ENCODE measurements around the gene MARCHF10.

GRCh38 chr17:62741290-62741689 is 66.8 kb downstream of the MARCHF10 start:
- TF ChIP-seq CTCF (IDR thresholded peaks at IDR 0.05) (no peak), EP300 (IDR thresholded peaks at IDR 0.05) (no peak), POLR2AphosphoS5 (IDR thresholded peaks at IDR 0.05) (no peak)
